GM18520 (cell line): ENCODE results near the gene PCDHGA7.
"Not testable (repeated sequence)": the region's sequence is repeated elsewhere in the genome, so short reads cannot be mapped to it uniquely, and the experiment has no call there.

Experiments
- ATAC-seq: cut with Tn5 transposase; IDR thresholded peaks from one replicate; pipeline ENCODE4 v1.9.1; 2021; ENCODE audit not compliant: unreplicated experiment

Gene PCDHGA7

GRCh38 chr5:141422742-141423291 lies 40.3 kb downstream of the PCDHGA7 start:
- ATAC-seq: no peak

- no peak for ATAC-seq
These were observed 45.4 kb downstream of the PCDHGA7 start for GRCh38 chr5:141427783-141428426.

- peak; percentile 68 for ATAC-seq
These were observed 48.0 kb downstream of the PCDHGA7 start, which contains the start of gene PCDHGA12 for GRCh38 chr5:141430332-141431113. Gene PCDHGA12, plus strand, starts transcription at chr5:141430507. Its CDS starts 253 bp downstream, at chr5:141430760.

- no peak for ATAC-seq
These were observed 48.7 kb downstream of the PCDHGA7 start for GRCh38 chr5:141431286-141431685.

GRCh38 chr5:141432308-141432707 lies 49.8 kb downstream of the PCDHGA7 start:
- not testable (repeated sequence) for ATAC-seq

GRCh38 chr5:141432726-141433125 lies 50.2 kb downstream of the PCDHGA7 start:
- ATAC-seq: not testable (repeated sequence)

GRCh38 chr5:141434006-141434405 lies 51.5 kb downstream of the PCDHGA7 start:
- ATAC-seq: no peak
